HEK293 (cell line): ENCODE measurements around the gene PLEKHH3.

Experiments
- CTCF ChIA-PET: fragments of 350-600 bp; formaldehyde crosslinking; extraction: SDS; loops from one replicate; lab custom pipeline; 2021; ENCODE audit warnings: antibody characterized with exemption; lab: Yijun Ruan, JAX
- POLR2A ChIA-PET: fragments of 300-600 bp; formaldehyde crosslinking; extraction: SDS; loops from one replicate; lab custom pipeline; 2020; ENCODE audit warnings: antibody characterized with exemption, inconsistent platforms; lab: Yijun Ruan, JAX
- H3K27ac ChIP-seq: fragments of 200-500 bp; sonication (Bioruptor generic); 2 replicates; pipeline ENCODE4 v1.5.1; 2014; ENCODE audit warnings: low read depth, low read length, control low read depth, inconsistent platforms; ENCODE audit errors: extremely low read depth
- H3K36me3 ChIP-seq, 2 experiments: fragments of 200-500 bp in 1 of 2; sonication (Bioruptor generic) in 1 of 2; 1 replicate in 1 of 2; 2 replicates in 1 of 2; pipeline ENCODE4 v1.5.1; 2014 to 2017; ENCODE audit warnings: inconsistent platforms in 2 of 2, low read length in 2 of 2; ENCODE audit not compliant: control insufficient read depth in 2 of 2, insufficient read depth in 1 of 2
- H3K4me1 ChIP-seq: fragments of 200-500 bp; sonication (Bioruptor generic); 2 replicates; pipeline ENCODE4 v1.5.1; 2014; ENCODE audit warnings: mild to moderate bottlenecking, low read length, inconsistent platforms; ENCODE audit not compliant: control insufficient read depth, insufficient read depth
- H3K4me3 ChIP-seq: 2 replicates; pipeline ENCODE4 v1.5.1; 2011; ENCODE audit warnings: low read depth, mild to moderate bottlenecking, control low read depth, low read length, moderate library complexity
- H3K9me3 ChIP-seq: fragments of 200-500 bp; sonication (Bioruptor generic); 2 replicates; pipeline ENCODE4 v1.5.1; 2014; ENCODE audit warnings: low read depth, low read length, inconsistent platforms; ENCODE audit not compliant: control insufficient read depth, insufficient read depth
- BCL6B ChIP-seq: fragments of 450-650 bp; formaldehyde crosslinking; IDR thresholded peaks from 2 replicates; pipeline ENCODE4 v1.5.1; 2017; ENCODE audit warnings: missing biosample characterization, missing genetic modification characterization
- FEZF1 ChIP-seq: fragments of 450-650 bp; formaldehyde crosslinking; IDR thresholded peaks from 2 replicates; pipeline ENCODE4 v1.5.1; 2016; ENCODE audit warnings: missing biosample characterization, missing genetic modification characterization
- GLI4 ChIP-seq: fragments of 450-650 bp; formaldehyde crosslinking; IDR thresholded peaks from 2 replicates; pipeline ENCODE4 v1.5.1; 2016; ENCODE audit warnings: missing biosample characterization, missing genetic modification characterization
- GLIS1 ChIP-seq: fragments of 450-650 bp; formaldehyde crosslinking; IDR thresholded peaks from 2 replicates; pipeline ENCODE4 v1.5.1; 2016; ENCODE audit warnings: missing biosample characterization, missing genetic modification characterization
- IKZF3 ChIP-seq: fragments of 450-650 bp; IDR thresholded peaks from 2 replicates; pipeline ENCODE4 v1.5.0; 2018; ENCODE audit warnings: missing biosample characterization, mild to moderate bottlenecking, missing genetic modification characterization, moderate library complexity
- KLF1 ChIP-seq: fragments of 450-650 bp; formaldehyde crosslinking; IDR thresholded peaks from 2 replicates; pipeline ENCODE4 v1.5.1; 2016; ENCODE audit warnings: missing biosample characterization, missing genetic modification characterization
- PRDM1 ChIP-seq: fragments of 450-650 bp; formaldehyde crosslinking; IDR thresholded peaks from 2 replicates; pipeline ENCODE4; 2016; ENCODE audit warnings: missing biosample characterization, missing genetic modification characterization
- REPIN1 ChIP-seq: fragments of 450-650 bp; formaldehyde crosslinking; IDR thresholded peaks from 2 replicates; pipeline ENCODE4 v1.5.1; 2017; ENCODE audit warnings: missing biosample characterization, missing genetic modification characterization, low read depth
- SALL2 ChIP-seq: fragments of 450-650 bp; formaldehyde crosslinking; IDR thresholded peaks from 2 replicates; pipeline ENCODE4 v1.5.0; 2017; ENCODE audit warnings: missing biosample characterization, mild to moderate bottlenecking, missing genetic modification characterization, borderline replicate concordance
- SP7 ChIP-seq: fragments of 450-650 bp; formaldehyde crosslinking; IDR thresholded peaks from 2 replicates; pipeline ENCODE4 v1.5.1; 2016; ENCODE audit warnings: missing biosample characterization, missing genetic modification characterization
- ZBTB26 ChIP-seq: fragments of 450-650 bp; formaldehyde crosslinking; optimal IDR thresholded peaks from 2 replicates; pipeline ENCODE3; 2016; ENCODE audit warnings: missing biosample characterization, mild to moderate bottlenecking, missing genetic modification characterization
- ZFHX2 ChIP-seq: fragments of 450-650 bp; formaldehyde crosslinking; conservative IDR thresholded peaks from 2 replicates; pipeline ENCODE4 v1.5.1; 2016; ENCODE audit warnings: missing biosample characterization, missing genetic modification characterization
- ZNF112 ChIP-seq: fragments of 450-650 bp; formaldehyde crosslinking; IDR thresholded peaks from 2 replicates; pipeline ENCODE4 v1.5.0; 2017; ENCODE audit warnings: missing biosample characterization, missing genetic modification characterization
- ZNF266 ChIP-seq: fragments of 450-650 bp; formaldehyde crosslinking; IDR thresholded peaks from 2 replicates; pipeline ENCODE4 v1.5.1; 2016; ENCODE audit warnings: missing biosample characterization, missing genetic modification characterization, low read depth
- ZNF324 ChIP-seq: fragments of 450-650 bp; formaldehyde crosslinking; IDR thresholded peaks from 2 replicates; pipeline ENCODE4 v1.5.1; 2016; ENCODE audit warnings: missing biosample characterization, missing genetic modification characterization
- ZNF394 ChIP-seq: fragments of 450-650 bp; formaldehyde crosslinking; IDR thresholded peaks from 2 replicates; pipeline ENCODE4 v1.5.1; 2016; ENCODE audit warnings: missing biosample characterization, missing genetic modification characterization, mild to moderate bottlenecking, moderate library complexity, borderline replicate concordance
- ZNF433 ChIP-seq: fragments of 450-650 bp; formaldehyde crosslinking; IDR thresholded peaks from 2 replicates; pipeline ENCODE4 v1.5.1; 2016; ENCODE audit warnings: missing biosample characterization, missing genetic modification characterization, low read depth
- ZNF501 ChIP-seq: fragments of 450-650 bp; formaldehyde crosslinking; IDR thresholded peaks from 2 replicates; pipeline ENCODE4 v1.5.1; 2016; ENCODE audit warnings: missing biosample characterization, missing genetic modification characterization
- ZNF510 ChIP-seq: fragments of 450-650 bp; formaldehyde crosslinking; IDR thresholded peaks from 2 replicates; pipeline ENCODE4 v1.5.1; 2018; ENCODE audit warnings: mild to moderate bottlenecking, missing genetic modification characterization, missing biosample characterization; ENCODE audit not compliant: insufficient replicate concordance
- ZNF580 ChIP-seq: fragments of 450-650 bp; formaldehyde crosslinking; IDR thresholded peaks from 2 replicates; pipeline ENCODE4 v1.5.1; 2016; ENCODE audit warnings: missing biosample characterization, missing genetic modification characterization
- ZNF658 ChIP-seq: fragments of 450-650 bp; formaldehyde crosslinking; IDR thresholded peaks from 2 replicates; pipeline ENCODE4; 2016; ENCODE audit warnings: missing biosample characterization, missing genetic modification characterization
- ZNF843 ChIP-seq: fragments of 450-650 bp; formaldehyde crosslinking; IDR thresholded peaks from 2 replicates; pipeline ENCODE4 v1.5.1; 2016; ENCODE audit warnings: missing biosample characterization, missing genetic modification characterization
- ZSCAN30 ChIP-seq: fragments of 450-650 bp; IDR thresholded peaks from 2 replicates; pipeline ENCODE4 v1.5.1; 2018; ENCODE audit warnings: missing biosample characterization, mild to moderate bottlenecking, missing genetic modification characterization, moderate library complexity
- ZSCAN4 ChIP-seq: fragments of 450-650 bp; formaldehyde crosslinking; IDR thresholded peaks from 2 replicates; pipeline ENCODE4 v1.5.1; 2017; ENCODE audit warnings: missing biosample characterization, missing genetic modification characterization
- TF ChIP-seq, protein P1 (sequence below): fragments of 450-650 bp; formaldehyde crosslinking; IDR thresholded peaks from 2 replicates; pipeline ENCODE4; 2016; ENCODE audit warnings: missing biosample characterization, missing genetic modification characterization
- TF ChIP-seq, protein P2 (sequence below): fragments of 450-650 bp; formaldehyde crosslinking; IDR thresholded peaks from 2 replicates; pipeline ENCODE4 v1.5.1; 2016; ENCODE audit warnings: missing biosample characterization, missing genetic modification characterization
- TF ChIP-seq, protein P3 (sequence below): fragments of 450-650 bp; formaldehyde crosslinking; IDR thresholded peaks from 2 replicates; pipeline ENCODE4 v1.5.1; 2016; ENCODE audit warnings: missing biosample characterization, missing genetic modification characterization

The PLEKHH3 gene

DNA sequence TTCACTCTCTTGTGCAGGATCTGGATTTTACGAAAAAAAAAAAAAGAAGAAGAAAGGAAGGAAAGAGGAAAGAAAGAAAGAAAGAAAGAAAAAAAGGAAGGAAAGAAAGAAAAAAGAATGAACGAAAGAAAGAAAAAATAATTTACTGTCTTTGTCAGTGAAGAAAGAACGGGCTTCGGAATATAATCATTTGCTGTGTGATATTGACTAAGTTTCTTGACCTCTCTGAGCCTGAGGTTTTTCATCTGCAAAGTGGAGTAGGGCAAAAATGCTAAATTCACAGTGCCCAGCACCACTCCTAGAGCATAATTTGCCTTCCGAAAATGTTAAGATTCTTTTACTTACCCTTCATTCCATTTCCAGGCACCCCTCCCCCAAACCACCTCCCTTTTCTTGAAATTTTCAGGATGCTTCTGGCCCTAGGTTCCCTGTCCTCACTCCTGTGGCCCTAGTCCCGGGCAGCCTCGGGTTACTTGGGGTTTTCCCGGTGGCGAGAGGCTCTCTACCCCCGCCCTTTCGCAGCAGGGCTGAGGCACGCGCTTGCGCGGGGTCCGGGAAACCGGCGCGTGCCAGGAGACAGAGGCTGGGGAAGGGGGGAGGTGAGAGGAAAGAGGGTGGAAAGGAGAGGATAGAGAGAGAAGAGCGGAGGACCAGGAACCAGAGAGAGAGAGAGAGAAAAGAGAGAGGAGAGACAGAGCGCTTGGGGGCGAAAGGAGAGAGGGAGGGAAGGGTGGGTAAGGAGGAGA is 5.4 kb upstream of the PLEKHH3 start, which contains the start of gene CNTNAP1:
Gene CNTNAP1 (plus strand): TSS at position 556 of the 746 bp plus-strand sequence. CDS start 299 bp downstream, outside the sequence.
- peaks cover 19% of the 10 kb centered on the region for H3K4me1 ChIP-seq
- CTCF ChIA-PET: interaction anchor here (1.4 to 2.7 kb wide), 3 partner anchors 82 to 111 kb away, joined by 4 to 17 read pairs (median 4); partner anchors contain the start of gene PSMC3IP
- POLR2A ChIA-PET: interaction anchor here (0.8 to 1.4 kb wide), 8 partner anchors 27 to 664 kb away, joined by 3 to 10 read pairs (median 4); partner anchors contain the start of genes BECN1 and PSMC3IP
- H3K36me3 ChIP-seq: peaks cover 0 to 12% of the 10 kb centered on the region in 2 experiments; a peak in 1 of 3 replicates
- no peaks in the 10 kb centered on the region for H3K9me3 ChIP-seq
- H3K4me3 ChIP-seq: peak within 1 kb of the TSS; percentile 60
- H3K27ac ChIP-seq: peak within 1 kb of the TSS; percentile 48; the same call in 1 of the 2 replicates
- TF ChIP-seq REPIN1 (tag by site-specific recombination): no peak
- TF ChIP-seq ZNF510 (tag by site-specific recombination): no peak
- no peak for TF ChIP-seq GLI4 (tag by site-specific recombination)
- TF ChIP-seq SP7 (tag by site-specific recombination): peak; percentile 79
- TF ChIP-seq ZNF324: 0 out of 2 replicates have a peak, but pooled peaks have one; percentile 12
- TF ChIP-seq ZBTB26: peak; percentile 95
- TF ChIP-seq, protein P1, sequence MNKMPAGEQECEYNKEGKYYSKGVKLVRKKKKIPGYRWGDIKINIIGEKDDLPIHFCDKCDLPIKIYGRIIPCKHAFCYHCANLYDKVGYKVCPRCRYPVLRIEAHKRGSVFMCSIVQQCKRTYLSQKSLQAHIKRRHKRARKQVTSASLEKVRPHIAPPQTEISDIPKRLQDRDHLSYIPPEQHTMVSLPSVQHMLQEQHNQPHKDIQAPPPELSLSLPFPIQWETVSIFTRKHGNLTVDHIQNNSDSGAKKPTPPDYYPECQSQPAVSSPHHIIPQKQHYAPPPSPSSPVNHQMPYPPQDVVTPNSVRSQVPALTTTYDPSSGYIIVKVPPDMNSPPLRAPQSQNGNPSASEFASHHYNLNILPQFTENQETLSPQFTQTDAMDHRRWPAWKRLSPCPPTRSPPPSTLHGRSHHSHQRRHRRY (tag by site-specific recombination): no peak
- TF ChIP-seq, protein P2, sequence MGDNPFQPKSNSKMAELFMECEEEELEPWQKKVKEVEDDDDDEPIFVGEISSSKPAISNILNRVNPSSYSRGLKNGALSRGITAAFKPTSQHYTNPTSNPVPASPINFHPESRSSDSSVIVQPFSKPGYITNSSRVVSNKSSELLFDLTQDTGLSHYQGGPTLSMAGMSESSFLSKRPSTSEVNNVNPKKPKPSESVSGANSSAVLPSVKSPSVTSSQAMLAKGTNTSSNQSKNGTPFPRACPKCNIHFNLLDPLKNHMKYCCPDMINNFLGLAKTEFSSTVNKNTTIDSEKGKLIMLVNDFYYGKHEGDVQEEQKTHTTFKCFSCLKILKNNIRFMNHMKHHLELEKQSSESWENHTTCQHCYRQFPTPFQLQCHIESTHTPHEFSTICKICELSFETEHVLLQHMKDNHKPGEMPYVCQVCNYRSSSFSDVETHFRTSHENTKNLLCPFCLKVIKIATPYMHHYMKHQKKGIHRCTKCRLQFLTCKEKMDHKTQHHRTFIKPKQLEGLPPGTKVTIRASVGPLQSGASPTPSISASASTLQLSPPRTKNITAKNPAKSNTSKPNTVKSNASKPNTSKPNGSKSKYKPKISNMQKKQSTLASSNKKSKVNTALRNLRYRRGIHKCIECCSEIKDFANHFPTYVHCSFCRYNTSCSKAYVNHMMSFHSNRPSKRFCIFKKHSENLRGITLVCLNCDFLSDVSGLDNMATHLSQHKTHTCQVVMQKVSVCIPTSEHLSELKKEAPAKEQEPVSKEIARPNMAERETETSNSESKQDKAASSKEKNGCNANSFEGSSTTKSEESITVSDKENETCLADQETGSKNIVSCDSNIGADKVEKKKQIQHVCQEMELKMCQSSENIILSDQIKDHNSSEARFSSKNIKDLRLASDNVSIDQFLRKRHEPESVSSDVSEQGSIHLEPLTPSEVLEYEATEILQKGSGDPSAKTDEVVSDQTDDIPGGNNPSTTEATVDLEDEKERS (tag by site-specific recombination): peak; percentile 40; the same call in 1 of the 2 replicates
- peak; percentile 76 for TF ChIP-seq ZNF501
- TF ChIP-seq ZNF658: no peak
- no peak for TF ChIP-seq ZNF266 (tag by site-specific recombination)
- peak; percentile 43; the same call in 1 of the 2 replicates for TF ChIP-seq ZFHX2 (tag by site-specific recombination)
- TF ChIP-seq SALL2 (tag by site-specific recombination): no peak
- TF ChIP-seq BCL6B (tag by site-specific recombination): no peak
- peak; percentile 67; the same call in 1 of the 2 replicates for TF ChIP-seq ZNF394 (tag by site-specific recombination)
- TF ChIP-seq, protein P3, sequence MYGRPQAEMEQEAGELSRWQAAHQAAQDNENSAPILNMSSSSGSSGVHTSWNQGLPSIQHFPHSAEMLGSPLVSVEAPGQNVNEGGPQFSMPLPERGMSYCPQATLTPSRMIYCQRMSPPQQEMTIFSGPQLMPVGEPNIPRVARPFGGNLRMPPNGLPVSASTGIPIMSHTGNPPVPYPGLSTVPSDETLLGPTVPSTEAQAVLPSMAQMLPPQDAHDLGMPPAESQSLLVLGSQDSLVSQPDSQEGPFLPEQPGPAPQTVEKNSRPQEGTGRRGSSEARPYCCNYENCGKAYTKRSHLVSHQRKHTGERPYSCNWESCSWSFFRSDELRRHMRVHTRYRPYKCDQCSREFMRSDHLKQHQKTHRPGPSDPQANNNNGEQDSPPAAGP (tag by site-specific recombination): peak; percentile 90
- no peak for TF ChIP-seq ZNF112 (tag by site-specific recombination)
- TF ChIP-seq ZSCAN4 (tag by site-specific recombination): peak; percentile 49; the same call in 1 of the 2 replicates
- TF ChIP-seq GLIS1 (tag by site-specific recombination): peak; percentile 52
- 0 out of 2 replicates have a peak, but pooled peaks have one; percentile 63 for TF ChIP-seq ZNF843 (tag by site-specific recombination)
- TF ChIP-seq ZNF433 (tag by site-specific recombination): no peak
- TF ChIP-seq FEZF1 (tag by site-specific recombination): peak; percentile 55
- peak; percentile 59 for TF ChIP-seq KLF1 (tag by site-specific recombination)
- peak; percentile 94 for TF ChIP-seq PRDM1
- 0 out of 2 replicates have a peak, but pooled peaks have one; percentile 6 for TF ChIP-seq ZSCAN30
- TF ChIP-seq ZNF580 (tag by site-specific recombination): peak; percentile 74
- peak; percentile 72; the same call in 1 of the 2 replicates for TF ChIP-seq IKZF3
